Fibroblast of lung (primary cell): ENCODE data around the gene COPB2. TPM values are rescaled to one million over a fixed set of nuclear protein-coding genes. Genes with fewer than 3 reads are reported as not detected.

Source experiments
- DNase-seq, 2 donors: peaks; one replicate each; pipeline versions ENCODE4 v3.0.0 to v3.0.0-alpha.2; 2010; ENCODE audit warnings: low read depth in 2 of 2
- H2AFZ ChIP-seq: 2 replicates; pipeline ENCODE4 v1.5.1; 2012; ENCODE audit warnings: low read length, control low read depth, inconsistent platforms
- H3K27ac ChIP-seq: 2 replicates; pipeline ENCODE4 v1.5.1; 2011; ENCODE audit warnings: low read length, control low read depth; ENCODE audit not compliant: insufficient read depth
- H3K27me3 ChIP-seq: 2 replicates; pipeline ENCODE4 v1.5.1; 2011; ENCODE audit warnings: mild to moderate bottlenecking, low read length; ENCODE audit not compliant: control insufficient read depth, insufficient read depth
- H3K36me3 ChIP-seq: 2 replicates; pipeline ENCODE4 v1.5.1; 2011; ENCODE audit warnings: low read length; ENCODE audit not compliant: control insufficient read depth, insufficient read depth
- H3K4me1 ChIP-seq: 2 replicates; pipeline ENCODE4 v1.5.1; 2011; ENCODE audit warnings: low read length; ENCODE audit not compliant: control insufficient read depth, insufficient read depth; ENCODE audit errors: extremely low read depth
- H3K4me2 ChIP-seq: 2 replicates; pipeline ENCODE4 v1.5.1; 2011; ENCODE audit warnings: low read length, control low read depth; ENCODE audit not compliant: insufficient read depth; ENCODE audit errors: extremely low read depth
- H3K4me3 ChIP-seq, 4 experiments: fragments of 200-600 bp in 1 of 4; sonication (generic) in 1 of 4; replicated peaks in 1 of 4; 2 replicates each; pipeline ENCODE4 v1.5.1; 2011 to 2016; ENCODE audit warnings: low read length in 4 of 4, low read depth in 3 of 4, mild to moderate bottlenecking in 3 of 4, control low read depth in 2 of 4, inconsistent platforms in 1 of 4, mixed read lengths in 1 of 4; ENCODE audit not compliant: insufficient read depth in 1 of 4; ENCODE audit errors: control extremely low read depth in 1 of 4
- H3K79me2 ChIP-seq: 2 replicates; pipeline ENCODE4 v1.5.1; 2012; ENCODE audit warnings: mild to moderate bottlenecking, low read length, inconsistent platforms; ENCODE audit not compliant: control insufficient read depth, insufficient read depth
- H3K9ac ChIP-seq: 2 replicates; pipeline ENCODE4 v1.5.1; 2011; ENCODE audit warnings: mild to moderate bottlenecking, low read length, control low read depth; ENCODE audit not compliant: insufficient read depth
- H3K9me3 ChIP-seq: 2 replicates; pipeline ENCODE4 v1.5.1; 2012; ENCODE audit warnings: low read depth, low read length; ENCODE audit not compliant: control insufficient read depth, insufficient read depth
- H4K20me1 ChIP-seq: 2 replicates; pipeline ENCODE4 v1.5.1; 2011; ENCODE audit warnings: low read length; ENCODE audit not compliant: control insufficient read depth, insufficient read depth; ENCODE audit errors: extremely low read depth
- CTCF ChIP-seq, 2 donors: IDR thresholded peaks in 1 of 2; conservative IDR thresholded peaks in 1 of 2; 1 replicate in 1 of 2; 2 replicates in 1 of 2; pipeline ENCODE4 v1.5.1; 2011 to 2012; ENCODE audit warnings: low read length in 2 of 2, control low read depth in 1 of 2, inconsistent platforms in 1 of 2, low read depth in 1 of 2, mild to moderate bottlenecking in 1 of 2
- EZH2 ChIP-seq: IDR thresholded peaks from 2 replicates; pipeline ENCODE4 v1.5.1; 2012; ENCODE audit warnings: low read length, control low read depth, mild to moderate bottlenecking; ENCODE audit errors: missing control alignments
- polyA plus RNA-seq, 2 donors: library from polyadenylated mRNA; depleted of rRNA in 1 of 2; stranded (reverse) in 1 of 2; unstranded in 1 of 2; fragments of >200 nt; gene quantifications; 2 replicates each; pipeline ENCODE4 v1.2.1, GENCODE V29; 2011 to 2012; ENCODE audit warnings: missing spikeins in 1 of 2
- total RNA-seq: library from RNA; depleted of rRNA; stranded (reverse); fragments of >200 nt; gene quantifications from 2 replicates; pipeline ENCODE4 v1.2.1, GENCODE V29; 2014

Gene COPB2
- total and polyA plus RNA-seq, 2 donors (not counting 1 experiment from before 2014, with no cell fraction given), result 284 to 293 TPM

- no peaks in the 10 kb centered on the region for H3K9me3 ChIP-seq
- no peak for DNase-seq
- no peak overlapping the region for H3K4me2 ChIP-seq
- H3K9ac ChIP-seq, result no peak overlapping the region
- H3K36me3 ChIP-seq, result no peaks in the 10 kb centered on the region
- no peaks in the 10 kb centered on the region for H3K4me1 ChIP-seq
- no peak for TF ChIP-seq CTCF (conservative IDR thresholded peaks at IDR 0.05 in 1 of 2, IDR thresholded peaks at IDR 0.05 in 1 of 2; ENCODE audit: low read depth in 1 of 2, low read length in 2 of 2)
- no peak overlapping the region for H3K27ac ChIP-seq
- no peak overlapping the region for H3K4me3 ChIP-seq
- no peaks in the 10 kb centered on the region for H3K27me3 ChIP-seq
- no peaks in the 10 kb centered on the region for H3K79me2 ChIP-seq
- no peak overlapping the region for H2AFZ ChIP-seq
- no peaks in the 10 kb centered on the region for H4K20me1 ChIP-seq
These were observed 66.3 kb downstream of the COPB2 start for GRCh38 chr3:139323146-139323545.

- no peak overlapping the region for H3K27ac ChIP-seq
- H3K36me3 ChIP-seq, result no peaks in the 10 kb centered on the region
- no peak overlapping the region for H3K4me2 ChIP-seq
- H3K4me1 ChIP-seq, result no peaks in the 10 kb centered on the region
- H3K4me3 ChIP-seq, result no peak overlapping the region
- DNase-seq, result no peak
- no peak overlapping the region for H3K9ac ChIP-seq
- H4K20me1 ChIP-seq, result no peaks in the 10 kb centered on the region
- TF ChIP-seq CTCF (conservative IDR thresholded peaks at IDR 0.05 in 1 of 2, IDR thresholded peaks at IDR 0.05 in 1 of 2; ENCODE audit: low read depth in 1 of 2, low read length in 2 of 2), result no peak
- no peaks in the 10 kb centered on the region for H3K79me2 ChIP-seq
- H2AFZ ChIP-seq, result no peak overlapping the region
- H3K9me3 ChIP-seq, result no peaks in the 10 kb centered on the region
- no peaks in the 10 kb centered on the region for H3K27me3 ChIP-seq
These were observed 67.1 kb downstream of the COPB2 start for GRCh38 chr3:139322346-139322745.

- H3K27me3 ChIP-seq, result no peaks in the 10 kb centered on the region
- H3K79me2 ChIP-seq, result no peaks in the 10 kb centered on the region
- no peak overlapping the region for H3K4me3 ChIP-seq
- no peak overlapping the region for H3K9ac ChIP-seq
- DNase-seq, result no peak
- H4K20me1 ChIP-seq, result no peaks in the 10 kb centered on the region
- H3K27ac ChIP-seq, result no peak overlapping the region
- TF ChIP-seq CTCF (conservative IDR thresholded peaks at IDR 0.05 in 1 of 2, IDR thresholded peaks at IDR 0.05 in 1 of 2; ENCODE audit: low read depth in 1 of 2, low read length in 2 of 2) (no peak), EZH2 (no peak)
- H3K4me1 ChIP-seq, result no peaks in the 10 kb centered on the region
- no peaks in the 10 kb centered on the region for H3K36me3 ChIP-seq
- no peak overlapping the region for H2AFZ ChIP-seq
- H3K4me2 ChIP-seq, result no peak overlapping the region
- H3K9me3 ChIP-seq, result no peaks in the 10 kb centered on the region
These were observed 68.7 kb downstream of the COPB2 start for GRCh38 chr3:139320551-139321309.
